MM.1S (cell line): ENCODE results near the gene NOL4L.
A peak's percentile ranks its signal among the peaks of the same experiment; 100 is the strongest.

Experiments
- DNase-seq: peaks from one replicate; pipeline ENCODE4 v3.0.0-alpha.2; 2015
- H2AFZ ChIP-seq: fragments of 300-600 bp; sonication (generic); 2 replicates; pipeline ENCODE4 v1.6.0; 2016; ENCODE audit warnings: antibody characterized with exemption, low read length
- H3F3A ChIP-seq: fragments of 300-600 bp; sonication (generic); 2 replicates; pipeline ENCODE4 v1.6.1; 2016; ENCODE audit warnings: mild to moderate bottlenecking, antibody characterized with exemption, low read length, moderate library complexity, mixed read lengths; ENCODE audit not compliant: insufficient read depth
- H3K27ac ChIP-seq: fragments of 300-600 bp; sonication (generic); 2 replicates; pipeline ENCODE4 v1.5.1; 2016; ENCODE audit warnings: mild to moderate bottlenecking, low read length
- H3K27me3 ChIP-seq: fragments of 300-600 bp; sonication (generic); replicated peaks from 2 replicates; pipeline ENCODE4 v1.6.0; 2016; ENCODE audit warnings: low read length; ENCODE audit not compliant: insufficient read depth
- H3K36me3 ChIP-seq: fragments of 300-600 bp; sonication (generic); replicated peaks from 2 replicates; pipeline ENCODE4 v1.6.1; 2016; ENCODE audit warnings: mild to moderate bottlenecking, low read length, mixed read lengths; ENCODE audit not compliant: insufficient read depth
- H3K4me1 ChIP-seq: fragments of 300-600 bp; sonication (generic); 2 replicates; pipeline ENCODE4 v1.6.1; 2016; ENCODE audit warnings: low read length, mixed read lengths
- H3K4me2 ChIP-seq: fragments of 300-600 bp; sonication (generic); 2 replicates; pipeline ENCODE4 v1.6.0; 2016; ENCODE audit warnings: low read depth, low read length
- H3K4me3 ChIP-seq: fragments of 300-600 bp; sonication (generic); 2 replicates; pipeline ENCODE4 v1.5.1; 2016; ENCODE audit warnings: low read length, mixed read lengths
- H3K79me2 ChIP-seq: fragments of 300-600 bp; sonication (generic); 2 replicates; pipeline ENCODE4 v1.6.1; 2016; ENCODE audit warnings: mixed run types, low read length, mixed read lengths
- H3K9ac ChIP-seq: fragments of 300-600 bp; sonication (generic); 2 replicates; pipeline ENCODE4 v1.6.1; 2016; ENCODE audit warnings: low read length, mixed read lengths
- H3K9me2 ChIP-seq: fragments of 300-600 bp; sonication (generic); replicated peaks from 2 replicates; pipeline ENCODE4 v1.6.1; 2016; ENCODE audit warnings: mild to moderate bottlenecking, low read length, mixed read lengths; ENCODE audit not compliant: insufficient read depth
- H3K9me3 ChIP-seq: fragments of 300-600 bp; sonication (generic); replicated peaks from 2 replicates; pipeline ENCODE4 v1.6.1; 2016; ENCODE audit warnings: mild to moderate bottlenecking, low read length, mixed read lengths; ENCODE audit not compliant: insufficient read depth
- H4K20me1 ChIP-seq: fragments of 300-600 bp; sonication (generic); 2 replicates; pipeline ENCODE4 v1.6.1; 2016; ENCODE audit warnings: mild to moderate bottlenecking, low read length, moderate library complexity, mixed read lengths; ENCODE audit not compliant: insufficient read depth
- EZH2 ChIP-seq: fragments of 300-600 bp; sonication (generic); optimal IDR thresholded peaks from 2 replicates; pipeline ENCODE3; 2017; ENCODE audit warnings: low read depth, mild to moderate bottlenecking, antibody characterized with exemption, low read length, mixed read lengths
- EZH2phosphoT487 ChIP-seq: fragments of 300-600 bp; sonication (generic); IDR thresholded peaks from 2 replicates; pipeline ENCODE4 v1.6.1; 2018; ENCODE audit warnings: antibody characterized with exemption, low read length
- TF ChIP-seq, protein P1 (sequence below): fragments of 300-600 bp; sonication (generic); IDR thresholded peaks from 2 replicates; pipeline ENCODE4 v1.5.1; 2016; ENCODE audit warnings: antibody characterized with exemption, low read length, mixed read lengths

Gene NOL4L

GRCh38 chr20:32505723-32506473, 79.2 kb downstream of the NOL4L start:
- Histone ChIP-seq H3K9me2 (no peaks in the 10 kb centered on the region), H3K36me3 (no peaks in the 10 kb centered on the region), H3K9me3 (no peaks in the 10 kb centered on the region), H3K4me3 (no peak overlapping the region), H2AFZ (no peak overlapping the region), H3K9ac (no peak overlapping the region), H3K4me1 (peaks cover 30% of the 10 kb centered on the region), H3K79me2 (no peaks in the 10 kb centered on the region), H3K4me2 (peak overlapping the region; percentile 22; the same call in 1 of the 2 replicates), H4K20me1 (no peaks in the 10 kb centered on the region), H3F3A (peaks cover 9% of the 10 kb centered on the region), H3K27me3 (no peaks in the 10 kb centered on the region), H3K27ac (no peak overlapping the region)
- TF ChIP-seq EZH2phosphoT487 (no peak), EZH2 (no peak)
- TF ChIP-seq, protein P1, sequence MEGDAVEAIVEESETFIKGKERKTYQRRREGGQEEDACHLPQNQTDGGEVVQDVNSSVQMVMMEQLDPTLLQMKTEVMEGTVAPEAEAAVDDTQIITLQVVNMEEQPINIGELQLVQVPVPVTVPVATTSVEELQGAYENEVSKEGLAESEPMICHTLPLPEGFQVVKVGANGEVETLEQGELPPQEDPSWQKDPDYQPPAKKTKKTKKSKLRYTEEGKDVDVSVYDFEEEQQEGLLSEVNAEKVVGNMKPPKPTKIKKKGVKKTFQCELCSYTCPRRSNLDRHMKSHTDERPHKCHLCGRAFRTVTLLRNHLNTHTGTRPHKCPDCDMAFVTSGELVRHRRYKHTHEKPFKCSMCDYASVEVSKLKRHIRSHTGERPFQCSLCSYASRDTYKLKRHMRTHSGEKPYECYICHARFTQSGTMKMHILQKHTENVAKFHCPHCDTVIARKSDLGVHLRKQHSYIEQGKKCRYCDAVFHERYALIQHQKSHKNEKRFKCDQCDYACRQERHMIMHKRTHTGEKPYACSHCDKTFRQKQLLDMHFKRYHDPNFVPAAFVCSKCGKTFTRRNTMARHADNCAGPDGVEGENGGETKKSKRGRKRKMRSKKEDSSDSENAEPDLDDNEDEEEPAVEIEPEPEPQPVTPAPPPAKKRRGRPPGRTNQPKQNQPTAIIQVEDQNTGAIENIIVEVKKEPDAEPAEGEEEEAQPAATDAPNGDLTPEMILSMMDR: no peak
- peak; percentile 36 for DNase-seq

DNA sequence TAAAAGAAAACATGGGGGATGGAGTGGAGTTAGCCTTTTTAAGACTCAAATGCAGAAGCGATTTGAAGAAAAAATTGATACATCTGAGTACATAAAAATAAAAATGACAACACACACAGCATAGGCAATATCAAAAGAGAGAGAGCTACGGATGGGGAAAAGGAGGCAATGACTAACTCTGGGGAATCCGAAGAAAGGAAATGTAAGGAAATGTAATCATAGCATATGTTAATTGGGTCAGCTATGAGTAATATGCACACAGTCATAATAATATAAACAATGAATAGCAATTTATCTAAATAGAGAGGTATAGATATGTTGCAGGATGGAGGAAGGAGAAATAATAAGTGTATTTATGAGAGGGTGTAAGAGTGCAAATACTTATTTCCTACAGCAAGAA, 83.4 kb downstream of the NOL4L start:
- Histone ChIP-seq H3K79me2 (no peaks in the 10 kb centered on the region), H3K4me2 (no peak overlapping the region), H2AFZ (no peak overlapping the region), H3K9me2 (no peaks in the 10 kb centered on the region), H3K9ac (no peak overlapping the region), H3K27me3 (no peaks in the 10 kb centered on the region), H3K4me1 (peaks cover 24% of the 10 kb centered on the region), H3K27ac (no peak overlapping the region), H3K9me3 (no peaks in the 10 kb centered on the region), H4K20me1 (no peaks in the 10 kb centered on the region), H3K4me3 (no peak overlapping the region), H3F3A (no peaks in the 10 kb centered on the region), H3K36me3 (no peaks in the 10 kb centered on the region)
- no peak for TF ChIP-seq EZH2phosphoT487
- no peak for TF ChIP-seq EZH2
- TF ChIP-seq, protein P1: no peak
- DNase-seq: no peak

- H3K9me3 ChIP-seq: no peaks in the 10 kb centered on the region
- no peaks in the 10 kb centered on the region for H3K27me3 ChIP-seq
- H3K4me3 ChIP-seq: no peak overlapping the region
- TF ChIP-seq EZH2phosphoT487 (no peak), EZH2 (no peak)
- TF ChIP-seq, protein P1: no peak
- no peaks in the 10 kb centered on the region for H4K20me1 ChIP-seq
- DNase-seq: no peak
- peaks cover 11% of the 10 kb centered on the region; the same call in 1 of the 2 replicates for H3K4me1 ChIP-seq
- no peaks in the 10 kb centered on the region for H3K79me2 ChIP-seq
- H3K9ac ChIP-seq: no peak overlapping the region; the same call in 1 of the 2 replicates
- H3K4me2 ChIP-seq: peak overlapping the region; percentile 16; the same call in 1 of the 2 replicates
- peak overlapping the region; percentile 65 for H2AFZ ChIP-seq
- no peak overlapping the region for H3K27ac ChIP-seq
- no peaks in the 10 kb centered on the region for H3K36me3 ChIP-seq
- H3K9me2 ChIP-seq: no peaks in the 10 kb centered on the region
- no peaks in the 10 kb centered on the region for H3F3A ChIP-seq
Observed at GRCh38 chr20:32497589-32498224, 87.4 kb downstream of the NOL4L start.
